A673 (cell line): ENCODE results near the gene FRMD4A.

ENCODE experiments used
- CTCF ChIP-seq: fragments of 300-800, 200-600 bp; sonication (generic); conservative IDR thresholded peaks from 2 replicates; pipeline ENCODE4 v1.5.1; 2017; ENCODE audit warnings: low read depth, mild to moderate bottlenecking, antibody characterized with exemption, low read length, moderate library complexity, mixed read lengths
- EZH2 ChIP-seq: fragments of 200-600 bp; sonication (generic); IDR thresholded peaks from 2 replicates; pipeline ENCODE4 v1.6.1; 2017; ENCODE audit warnings: borderline replicate concordance, low read depth, mild to moderate bottlenecking, mixed read lengths, antibody characterized with exemption, low read length; ENCODE audit not compliant: poor library complexity, severe bottlenecking

DNA sequence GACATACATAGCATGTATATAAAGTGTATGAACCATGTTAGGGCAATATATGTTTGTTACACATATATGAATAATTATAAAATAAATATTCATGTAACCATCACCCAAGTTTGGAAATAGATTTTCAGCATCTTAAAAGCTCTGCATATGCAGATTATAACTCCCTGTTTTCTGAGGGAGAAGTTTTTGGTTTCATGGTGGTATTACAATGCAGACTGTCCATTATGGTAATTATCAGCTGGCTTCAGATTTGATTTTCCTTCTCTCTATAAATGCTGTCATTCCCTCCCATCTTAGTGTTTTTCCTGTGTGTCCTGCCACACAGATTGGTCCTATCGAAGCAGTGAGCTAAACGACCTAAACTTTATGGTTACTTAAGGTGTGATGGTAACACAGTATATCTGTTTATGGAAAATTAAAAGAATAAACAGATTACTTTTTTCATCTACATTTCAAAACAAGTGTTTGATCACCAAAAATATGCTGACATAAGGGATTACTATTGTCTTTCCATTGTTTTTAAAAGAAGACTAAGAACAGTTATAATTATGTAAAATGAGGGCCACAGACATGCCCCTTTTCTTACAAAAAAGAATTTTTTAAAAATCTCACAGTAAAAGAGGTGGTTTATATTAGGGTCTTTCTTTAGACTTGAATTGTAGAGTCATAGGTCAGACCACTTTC lies 726.2 kb downstream of the FRMD4A start:
- no peak for TF ChIP-seq CTCF
- no peak for TF ChIP-seq EZH2
